ENCODE measurements around the gene CUEDC1.
"Not testable (repeated sequence)": the region's sequence is repeated elsewhere in the genome, so short reads cannot be mapped to it uniquely, and the experiment has no call there.

CUEDC1 gene

GRCh38 chr17:57941384-57942370 lies 13.5 kb downstream of the CUEDC1 start:
- DNase-seq (ENCODE audit: low read depth in 3 of 3, low spot score in 1 of 3): no peak

DNA sequence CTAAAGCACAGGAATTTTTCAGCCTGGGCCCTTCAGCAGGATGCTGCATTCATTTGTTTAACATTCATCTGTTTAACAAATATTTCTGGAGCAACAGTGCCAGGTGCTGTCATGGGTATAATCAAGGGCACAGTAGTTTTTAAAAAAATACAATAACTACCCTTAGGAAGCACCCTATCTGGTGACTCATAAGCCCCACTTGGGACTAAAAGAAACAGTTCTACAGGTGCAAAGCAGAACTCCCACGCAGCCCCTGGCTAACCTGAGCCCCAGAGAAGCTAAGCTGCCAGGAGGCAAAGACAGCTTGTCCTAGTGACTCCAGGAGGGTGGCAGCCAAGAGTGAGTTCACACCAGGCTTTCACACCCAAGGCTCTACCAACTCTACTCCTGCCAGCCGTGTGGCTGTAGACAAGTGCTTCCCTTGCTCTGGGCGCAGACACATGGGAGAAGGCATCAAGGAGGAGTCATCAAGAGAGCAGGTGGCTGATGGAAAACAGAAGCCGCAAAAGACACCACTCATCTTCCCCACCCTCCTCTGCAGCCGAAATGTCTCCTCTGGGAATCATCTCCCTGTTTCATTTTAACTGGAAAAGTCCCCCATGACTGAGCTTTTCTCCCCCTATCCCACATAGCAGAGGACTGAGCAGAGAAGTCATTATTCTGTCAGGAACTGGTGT lies 14.4 kb downstream of the CUEDC1 start:
- no peak for DNase-seq (ENCODE audit: low read depth in 3 of 3, low spot score in 1 of 3)

GRCh38 chr17:57940231-57940630 lies 15.0 kb downstream of the CUEDC1 start:
- no peak for DNase-seq (ENCODE audit: low read depth in 3 of 3, low spot score in 1 of 3)

GRCh38 chr17:57939797-57940196 lies 15.4 kb downstream of the CUEDC1 start:
- no peak for DNase-seq (ENCODE audit: low read depth in 3 of 3, low spot score in 1 of 3)

- DNase-seq (ENCODE audit: low read depth in 3 of 3, low spot score in 1 of 3): no peak
Measured at GRCh38 chr17:57938061-57938502, 17.1 kb downstream of the CUEDC1 start.

DNA sequence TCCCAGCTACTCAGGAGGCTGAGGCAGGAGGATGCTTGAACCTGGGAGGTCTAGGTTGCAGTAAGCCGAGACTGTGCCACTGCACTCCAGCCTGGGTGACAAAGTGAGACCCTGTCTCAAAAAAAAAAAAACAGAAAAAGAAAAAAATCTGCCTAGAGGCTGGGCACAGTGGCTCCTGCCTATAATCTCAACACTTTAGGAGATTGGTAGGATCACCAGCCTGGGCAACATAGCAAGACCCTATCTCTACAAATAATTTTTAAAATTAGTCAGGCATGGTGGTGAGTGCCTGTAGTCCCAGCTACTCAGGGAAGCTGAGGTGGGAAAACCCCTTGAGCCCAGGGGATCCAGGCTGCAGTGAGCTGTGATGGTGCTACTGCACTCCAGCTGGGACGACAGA lies 17.7 kb downstream of the CUEDC1 start:
- no peak for DNase-seq (ENCODE audit: low read depth in 3 of 3, low spot score in 1 of 3)

DNA sequence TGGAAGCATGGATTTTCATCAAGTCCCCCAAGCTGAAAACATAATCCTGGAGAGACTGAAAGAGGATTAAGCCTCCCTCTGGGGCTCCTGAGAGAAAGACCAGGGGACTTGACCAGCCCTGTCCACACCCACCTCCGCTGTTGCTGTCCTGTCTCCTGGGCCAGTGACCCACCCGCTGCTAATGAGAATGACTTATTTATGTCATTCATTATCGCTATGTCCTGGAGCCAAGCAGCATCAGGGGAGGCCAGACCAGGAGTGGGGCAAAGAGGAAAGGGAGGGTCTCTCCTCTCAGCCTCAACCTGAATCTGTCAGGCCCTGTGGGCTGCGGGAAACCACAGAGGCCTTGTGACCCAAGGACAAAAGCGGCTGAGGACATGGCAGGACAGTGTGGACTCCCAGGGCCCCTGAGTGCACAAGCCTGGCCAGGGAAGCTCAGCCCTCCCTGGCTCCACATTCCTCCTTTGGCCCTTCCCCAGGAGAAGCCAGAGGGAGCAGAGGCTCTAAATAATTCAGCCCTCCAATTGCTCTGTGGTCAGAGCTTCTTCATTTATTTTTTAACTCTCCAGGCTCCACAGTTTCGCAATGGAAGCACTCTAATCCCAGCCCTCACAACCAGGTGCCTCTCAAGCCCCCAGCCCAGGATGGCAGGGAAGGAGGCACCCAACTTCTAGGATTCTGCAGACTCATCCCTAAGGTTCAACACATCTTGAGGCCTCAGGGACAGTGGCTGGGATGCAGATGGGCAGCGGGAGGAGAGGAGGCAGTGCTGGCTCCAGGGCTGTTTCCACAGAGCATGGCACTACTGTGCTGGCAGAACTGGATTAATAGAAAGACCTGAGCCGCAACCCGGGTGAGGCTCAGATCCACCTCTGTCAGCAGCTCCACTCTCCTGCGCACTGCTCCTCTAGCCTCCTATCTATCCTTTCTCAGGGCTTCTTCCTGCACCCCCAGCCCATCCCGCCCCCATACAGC lies 19.1 kb downstream of the CUEDC1 start:
- DNase-seq (ENCODE audit: low read depth in 3 of 3, low spot score in 1 of 3): no peak

- no peak for DNase-seq (ENCODE audit: low read depth in 3 of 3, low spot score in 1 of 3)
Measured at GRCh38 chr17:57931488-57932137, 23.6 kb downstream of the CUEDC1 start.

DNA sequence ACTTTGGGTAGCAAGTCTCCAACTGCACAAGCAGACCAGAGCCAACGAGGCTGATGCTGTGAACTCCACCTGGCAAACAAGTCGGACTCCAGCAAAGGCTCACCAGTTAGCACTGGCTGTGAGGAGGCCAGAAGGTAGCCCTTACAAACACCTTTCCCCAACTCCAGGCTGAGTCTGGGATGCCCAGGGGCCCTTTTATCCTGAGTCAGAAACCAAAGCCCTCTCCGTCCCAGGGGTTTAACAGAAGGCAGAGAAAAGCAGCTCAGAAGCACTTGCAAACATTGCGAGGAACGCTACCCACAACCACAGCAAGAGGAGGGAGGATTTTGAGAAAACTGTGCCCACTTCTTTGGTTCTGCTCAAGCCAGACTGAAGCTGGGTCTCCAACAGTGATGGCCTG lies 25.0 kb downstream of the CUEDC1 start:
- no peak for DNase-seq (ENCODE audit: low read depth in 3 of 3, low spot score in 1 of 3)

- no peak for DNase-seq (ENCODE audit: low read depth in 3 of 3, low spot score in 1 of 3)
Measured at GRCh38 chr17:57929386-57929785, 25.8 kb downstream of the CUEDC1 start.

GRCh38 chr17:57928928-57929327 lies 26.3 kb downstream of the CUEDC1 start:
- no peak for DNase-seq (ENCODE audit: low read depth in 3 of 3, low spot score in 1 of 3)

DNA sequence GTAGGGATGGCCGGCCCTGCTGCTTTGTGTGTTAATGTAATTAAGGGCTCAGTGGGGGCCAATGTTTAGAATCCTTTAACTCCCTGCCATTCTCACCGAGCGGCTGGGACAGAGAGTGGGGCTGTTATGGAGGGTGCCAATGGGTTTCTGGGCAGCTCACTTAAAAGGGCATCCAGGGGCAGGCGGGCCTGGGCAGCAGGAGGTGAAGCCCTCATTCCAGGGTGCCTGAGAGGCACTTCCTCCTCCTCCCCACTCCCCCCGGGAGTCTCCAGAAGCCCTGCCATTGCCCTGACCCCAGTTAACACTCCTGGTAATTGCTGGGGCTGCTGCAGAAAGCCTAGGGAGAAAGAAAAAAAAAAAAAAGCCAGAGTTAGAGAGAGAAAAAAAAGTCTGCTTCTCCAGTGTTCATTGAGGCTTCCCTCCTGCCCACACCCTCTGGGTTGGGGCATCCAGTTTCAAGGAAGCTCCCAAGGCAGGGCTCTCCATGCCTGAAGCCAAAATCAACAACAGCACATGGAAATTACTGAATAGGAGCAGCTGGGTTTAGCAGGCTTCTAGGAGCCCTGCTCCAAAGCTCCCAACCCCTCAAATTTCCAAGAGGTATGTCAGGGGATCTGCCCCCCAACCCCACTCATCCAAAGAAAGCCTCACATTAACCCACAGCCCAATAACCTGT lies 28.0 kb downstream of the CUEDC1 start:
- no peak for DNase-seq (ENCODE audit: low read depth in 3 of 3, low spot score in 1 of 3)

GRCh38 chr17:57926723-57927047 lies 28.5 kb downstream of the CUEDC1 start:
- no peak for DNase-seq (ENCODE audit: low read depth in 3 of 3, low spot score in 1 of 3)

DNA sequence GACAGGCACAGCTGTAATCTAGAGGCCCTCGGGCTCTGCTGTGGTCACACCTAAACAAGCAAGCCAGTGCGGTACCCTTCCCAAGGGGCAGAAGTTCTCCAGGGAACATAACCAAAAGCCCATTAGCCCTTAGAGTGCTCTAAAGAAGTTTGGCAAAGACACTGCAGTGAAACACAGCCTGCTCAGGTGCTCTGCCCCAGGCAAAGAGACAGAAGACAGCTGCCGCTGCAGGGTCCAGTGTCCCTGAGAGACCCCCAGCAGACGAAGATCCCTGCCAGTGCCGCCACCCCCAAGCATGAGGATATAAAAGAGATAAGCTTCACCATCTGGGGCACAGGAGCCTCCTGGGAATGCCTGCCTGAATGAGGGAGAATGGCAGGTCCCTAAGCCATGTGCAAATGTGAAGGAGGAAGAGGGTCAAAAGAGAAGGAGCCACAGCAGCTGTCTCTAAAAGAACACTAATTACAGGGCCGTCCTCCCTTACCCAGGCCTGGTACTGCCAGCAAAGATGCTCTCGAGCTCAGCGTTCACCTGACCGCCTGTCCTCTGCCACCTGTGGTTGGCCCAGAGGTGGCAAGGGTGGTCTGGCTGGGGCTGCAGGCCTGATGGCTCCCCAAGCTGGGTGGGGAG lies 29.7 kb downstream of the CUEDC1 start:
- no peak for DNase-seq (ENCODE audit: low read depth in 3 of 3, low spot score in 1 of 3)

DNA sequence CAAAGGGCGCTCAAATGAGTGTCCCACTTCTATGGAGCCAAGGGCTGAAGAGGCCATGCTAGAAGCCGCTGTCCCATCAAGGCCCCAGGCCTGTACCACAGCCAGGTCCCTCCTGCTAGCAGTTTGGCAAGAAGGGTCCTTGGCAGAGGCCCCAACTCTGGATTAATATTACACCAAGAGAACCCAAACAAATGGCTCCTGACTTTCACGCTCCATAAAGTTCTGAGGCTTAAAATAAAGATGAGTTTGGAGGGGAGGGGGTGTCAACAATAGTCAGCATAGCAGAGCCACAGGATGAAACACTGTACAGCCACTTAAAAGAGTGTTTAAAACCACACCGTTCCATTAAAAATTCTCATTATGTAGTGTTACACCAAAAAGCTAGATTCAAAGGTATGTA lies 30.5 kb downstream of the CUEDC1 start:
- DNase-seq (ENCODE audit: low read depth in 3 of 3, low spot score in 1 of 3): no peak

GRCh38 chr17:57923182-57923872 lies 31.9 kb downstream of the CUEDC1 start:
- DNase-seq (ENCODE audit: low read depth in 3 of 3, low spot score in 1 of 3): no peak

DNA sequence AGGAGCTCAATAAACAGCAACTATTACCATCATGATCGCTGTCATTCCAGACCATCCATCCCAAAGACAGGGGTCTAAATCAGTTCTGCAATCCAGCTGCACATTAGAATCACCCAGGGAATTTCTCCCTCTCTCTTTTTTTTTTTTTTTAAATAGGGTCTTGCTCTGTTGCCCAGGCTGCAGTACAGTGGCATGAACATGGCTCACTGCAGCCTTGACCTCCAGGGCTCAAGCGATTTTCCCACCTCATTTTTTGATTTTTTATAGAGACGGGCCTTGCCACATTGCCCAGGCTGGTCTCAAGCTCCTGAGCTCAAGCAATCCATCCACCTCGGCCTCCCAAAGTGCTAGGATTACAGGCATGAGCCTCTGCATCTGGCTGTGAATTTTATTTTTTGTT lies 32.5 kb downstream of the CUEDC1 start:
- DNase-seq (ENCODE audit: low read depth in 3 of 3, low spot score in 1 of 3): not testable (repeated sequence)

DNA sequence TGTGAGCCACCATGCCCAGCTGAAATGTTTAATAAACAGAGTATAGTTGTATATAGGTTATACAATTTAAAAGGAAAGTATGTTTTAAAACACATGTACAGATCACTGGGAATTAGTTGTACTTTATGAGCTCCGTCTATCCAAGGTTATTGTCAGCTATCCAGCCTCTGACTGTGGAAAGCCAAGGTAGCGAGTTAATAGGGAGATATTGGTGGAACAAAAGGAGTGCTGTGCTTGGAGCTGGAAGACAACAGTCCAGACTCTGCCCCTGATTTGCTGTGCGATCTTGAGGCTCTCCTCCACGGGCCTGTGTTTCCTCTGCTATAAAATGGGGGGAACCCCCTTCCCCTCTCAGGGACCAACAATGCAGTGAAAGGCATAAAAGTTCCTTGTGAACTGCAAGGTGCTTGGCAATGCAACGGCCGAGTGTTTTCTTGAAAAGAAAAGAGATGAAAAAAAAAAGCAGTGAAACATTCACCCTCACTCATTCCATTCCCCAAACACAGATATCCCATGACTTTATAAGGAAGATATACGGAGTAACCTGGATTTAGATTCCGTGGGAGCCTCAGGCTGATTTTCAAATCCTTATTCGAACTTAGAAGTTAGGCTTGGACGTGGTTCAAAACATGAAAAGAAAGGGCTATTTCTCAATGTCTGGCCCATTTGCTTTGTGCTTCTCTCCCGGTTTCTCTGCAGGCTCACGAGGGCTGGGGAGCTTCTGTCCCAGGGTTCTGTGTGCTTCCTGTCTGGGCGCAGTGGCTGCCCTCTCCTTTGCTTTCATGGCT lies 34.1 kb downstream of the CUEDC1 start:
- no peak for DNase-seq (ENCODE audit: low read depth in 3 of 3, low spot score in 1 of 3)

All from stimulated activated CD4-positive, alpha-beta T cell treated with anti-CD3 and anti-CD28 coated beads, TNF-alpha, amount 100 ng/mL, for 1 hour (primary cell).